Chondrocyte (in vitro differentiated cells): Measurements from ENCODE around the gene STMN1. TPM values are rescaled to one million over a fixed set of nuclear protein-coding genes. Genes with fewer than 3 reads are reported as not detected.
A peak's percentile ranks its signal among the peaks of the same experiment; 100 is the strongest.

ENCODE experiments used
- DNase-seq: peaks from one replicate; pipeline ENCODE4 v3.0.0; 2021; ENCODE audit warnings: mixed read lengths, low spot score
- H3K27ac Mint-ChIP-seq: one replicate; pipeline ENCODE4 v1.8.0; 2021; ENCODE audit warnings: mild to moderate bottlenecking, moderate library complexity, mixed read lengths; ENCODE audit not compliant: unreplicated experiment
- H3K27me3 Mint-ChIP-seq: 2 replicates; pipeline ENCODE4 v1.8.0; 2021; ENCODE audit warnings: low read depth, mixed read lengths
- H3K36me3 Mint-ChIP-seq: 2 replicates; pipeline ENCODE4 v1.8.0; 2021; ENCODE audit warnings: low read depth, mixed read lengths
- H3K4me1 Mint-ChIP-seq: 2 replicates; pipeline ENCODE4 v1.8.0; 2021; ENCODE audit warnings: low read depth, mild to moderate bottlenecking, mixed read lengths
- H3K4me3 Mint-ChIP-seq: one replicate; pipeline ENCODE4 v1.8.0; 2021; ENCODE audit warnings: mild to moderate bottlenecking, moderate library complexity, mixed read lengths; ENCODE audit not compliant: unreplicated experiment
- H3K9me3 Mint-ChIP-seq: 2 replicates; pipeline ENCODE4 v1.8.0; 2021; ENCODE audit warnings: low read depth, mixed read lengths
- total RNA-seq: library from RNA; stranded (reverse); gene quantifications from 3 replicates; pipeline ENCODE4 v1.2.1, GENCODE V29; 2021
- TF ChIP-seq, protein P1 (sequence below): fragments of 200-600 bp; sonication (generic); IDR thresholded peaks from 2 replicates; pipeline ENCODE4 v1.5.0; 2021; ENCODE audit warnings: antibody characterized with exemption, mild to moderate bottlenecking, moderate library complexity

Gene STMN1
- total RNA-seq, 1 donor from 2014 or later = 152 TPM

DNA sequence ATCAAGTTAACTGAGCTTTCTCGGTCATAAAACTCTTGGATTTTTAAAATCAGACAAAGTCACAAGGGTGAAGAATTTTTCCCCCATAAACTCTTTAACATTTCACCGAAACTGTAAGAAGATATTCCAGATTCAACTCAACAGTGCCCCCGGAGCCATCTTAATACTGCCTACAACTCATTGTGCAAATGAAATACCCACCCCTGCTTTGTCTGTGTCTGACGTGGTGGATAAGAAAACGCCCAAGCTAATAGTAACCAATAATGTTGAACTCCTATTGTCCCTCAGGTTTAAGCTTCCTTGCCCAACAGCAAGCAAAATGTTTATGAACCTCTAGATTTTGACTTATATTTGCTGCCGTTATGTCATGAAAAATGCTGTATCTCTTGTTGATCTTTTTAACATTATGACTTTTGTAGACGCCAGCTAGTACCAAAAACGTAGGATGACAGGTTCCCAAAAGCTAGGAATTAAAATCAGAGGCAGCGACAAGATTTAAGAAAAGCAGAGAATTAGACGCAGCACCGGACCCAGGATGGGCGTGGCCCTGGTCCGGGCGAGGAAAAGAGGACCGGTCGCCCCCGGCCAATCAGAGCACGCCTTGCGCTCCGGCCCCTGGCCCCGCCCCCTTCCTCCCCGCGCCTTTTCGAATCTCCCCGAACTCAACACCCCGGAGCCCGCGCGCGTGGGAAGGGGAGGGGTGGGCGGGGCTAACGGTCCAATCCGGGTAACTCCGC is 1.1 kb downstream of the STMN1 start:
- Mint-ChIP-seq H3K9me3 (no peaks in the 10 kb centered on the region), H3K27ac (peak overlapping the region; percentile 92), H3K4me3 (peak overlapping the region; percentile 85), H3K27me3 (no peaks in the 10 kb centered on the region), H3K4me1 (peaks cover 25% of the 10 kb centered on the region), H3K36me3 (peaks cover 12% of the 10 kb centered on the region)
- DNase-seq = peak; percentile 96
- TF ChIP-seq, protein P1, sequence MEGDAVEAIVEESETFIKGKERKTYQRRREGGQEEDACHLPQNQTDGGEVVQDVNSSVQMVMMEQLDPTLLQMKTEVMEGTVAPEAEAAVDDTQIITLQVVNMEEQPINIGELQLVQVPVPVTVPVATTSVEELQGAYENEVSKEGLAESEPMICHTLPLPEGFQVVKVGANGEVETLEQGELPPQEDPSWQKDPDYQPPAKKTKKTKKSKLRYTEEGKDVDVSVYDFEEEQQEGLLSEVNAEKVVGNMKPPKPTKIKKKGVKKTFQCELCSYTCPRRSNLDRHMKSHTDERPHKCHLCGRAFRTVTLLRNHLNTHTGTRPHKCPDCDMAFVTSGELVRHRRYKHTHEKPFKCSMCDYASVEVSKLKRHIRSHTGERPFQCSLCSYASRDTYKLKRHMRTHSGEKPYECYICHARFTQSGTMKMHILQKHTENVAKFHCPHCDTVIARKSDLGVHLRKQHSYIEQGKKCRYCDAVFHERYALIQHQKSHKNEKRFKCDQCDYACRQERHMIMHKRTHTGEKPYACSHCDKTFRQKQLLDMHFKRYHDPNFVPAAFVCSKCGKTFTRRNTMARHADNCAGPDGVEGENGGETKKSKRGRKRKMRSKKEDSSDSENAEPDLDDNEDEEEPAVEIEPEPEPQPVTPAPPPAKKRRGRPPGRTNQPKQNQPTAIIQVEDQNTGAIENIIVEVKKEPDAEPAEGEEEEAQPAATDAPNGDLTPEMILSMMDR = peak; percentile 63

- H3K27me3 Mint-ChIP-seq = no peaks in the 10 kb centered on the region
- peak overlapping the region; percentile 85 for H3K4me3 Mint-ChIP-seq
- peaks cover 12% of the 10 kb centered on the region for H3K36me3 Mint-ChIP-seq
- H3K27ac Mint-ChIP-seq = peak overlapping the region; percentile 92
- TF ChIP-seq, protein P1 = no peak
- no peaks in the 10 kb centered on the region for H3K9me3 Mint-ChIP-seq
- DNase-seq = no peak
- peaks cover 25% of the 10 kb centered on the region for H3K4me1 Mint-ChIP-seq
Measured at GRCh38 chr1:25903986-25904385, 2.2 kb downstream of the STMN1 start.

DNA sequence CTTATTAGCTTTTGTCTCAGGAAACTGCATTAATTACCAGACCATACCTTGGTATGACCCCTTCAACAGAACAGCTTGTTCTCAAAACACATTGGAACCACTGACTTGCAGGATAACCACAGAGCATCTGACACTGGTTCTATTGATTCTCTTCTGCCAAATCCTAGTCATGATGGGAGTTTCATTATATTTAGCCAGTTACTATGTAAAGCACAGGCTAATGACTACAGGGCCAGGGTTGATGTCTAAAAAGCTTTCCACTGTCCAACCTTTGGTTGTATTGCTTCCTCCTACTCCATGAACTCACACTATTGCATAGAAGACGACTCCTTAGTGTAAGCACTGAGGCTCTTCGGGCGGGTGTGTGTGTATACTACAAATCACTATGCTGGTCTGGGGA is 3.8 kb downstream of the STMN1 start:
- Mint-ChIP-seq H3K9me3 (no peaks in the 10 kb centered on the region), H3K4me1 (peaks cover 25% of the 10 kb centered on the region), H3K27me3 (no peaks in the 10 kb centered on the region), H3K36me3 (peaks cover 16% of the 10 kb centered on the region), H3K27ac (no peak overlapping the region), H3K4me3 (no peak overlapping the region)
- TF ChIP-seq, protein P1 = no peak
- DNase-seq = no peak

GRCh38 chr1:25900219-25900618 is 6.0 kb downstream of the STMN1 start:
- no peaks in the 10 kb centered on the region for H3K9me3 Mint-ChIP-seq
- H3K36me3 Mint-ChIP-seq = peaks cover 16% of the 10 kb centered on the region
- DNase-seq = no peak
- no peak overlapping the region for H3K4me3 Mint-ChIP-seq
- TF ChIP-seq, protein P1 = no peak
- H3K27me3 Mint-ChIP-seq = no peaks in the 10 kb centered on the region
- no peak overlapping the region for H3K27ac Mint-ChIP-seq
- H3K4me1 Mint-ChIP-seq = peaks cover 38% of the 10 kb centered on the region

GRCh38 chr1:25899792-25900191 is 6.4 kb downstream of the STMN1 start:
- DNase-seq = no peak
- TF ChIP-seq, protein P1 = no peak
- Mint-ChIP-seq H3K36me3 (peaks cover 16% of the 10 kb centered on the region), H3K9me3 (no peaks in the 10 kb centered on the region), H3K4me1 (peaks cover 40% of the 10 kb centered on the region), H3K27ac (no peak overlapping the region), H3K4me3 (no peak overlapping the region), H3K27me3 (no peaks in the 10 kb centered on the region)
